B cell (primary cell): ENCODE data around the gene TBC1D17. TPM values are rescaled to one million over a fixed set of nuclear protein-coding genes. Genes with fewer than 3 reads are reported as not detected.

Source experiments
- ATAC-seq: fragments of 200-7000 bp; cut with Tn5 transposase; one replicate; pipeline ENCODE4 v1.10.0; 2021; ENCODE audit warnings: low read depth, mild to moderate bottlenecking, moderate number of reproducible peaks, moderate library complexity
- CTCF ChIA-PET: fragments of 350-600 bp; sonication (Branson Sonifier 250); formaldehyde crosslinking; loops from one replicate; lab custom pipeline; 2021; ENCODE audit warnings: antibody characterized with exemption, inconsistent platforms; lab: Charles Lee
- POLR2A ChIA-PET: fragments of 350-600 bp; sonication (Branson Sonifier 250); formaldehyde crosslinking; loops from one replicate; lab custom pipeline; 2021; ENCODE audit warnings: antibody characterized with exemption; lab: Charles Lee
- DNase-seq: peaks from one replicate; pipeline ENCODE4 v3.0.0; 2013
- H2AFZ ChIP-seq: 2 replicates; pipeline ENCODE4 v1.6.1; 2012; ENCODE audit warnings: mild to moderate bottlenecking, low read depth, low read length; ENCODE audit not compliant: insufficient read depth, poor library complexity, severe bottlenecking
- H3K27ac ChIP-seq, 2 donors: 1 replicate in 1 of 2; 2 replicates in 1 of 2; pipeline ENCODE4 v1.5.1; 2012 to 2013; ENCODE audit warnings: low read length in 2 of 2, mild to moderate bottlenecking in 2 of 2, moderate library complexity in 1 of 2
- H3K27me3 ChIP-seq, 4 experiments: fragments of 200-600 bp in 1 of 4; sonication (generic) in 1 of 4; replicated peaks in 1 of 4; 1 replicate in 2 of 4; 2 replicates in 2 of 4; pipeline versions ENCODE4 v1.6.1 to v1.7.0; 2013 to 2016; ENCODE audit warnings: low read length in 3 of 4, mild to moderate bottlenecking in 2 of 4, mixed read lengths in 1 of 4, moderate library complexity in 1 of 4; ENCODE audit not compliant: insufficient read depth in 4 of 4, control insufficient read depth in 3 of 4; ENCODE audit errors: control extremely low read depth in 1 of 4
- H3K36me3 ChIP-seq, 2 experiments: replicated peaks in 1 of 2; 1 replicate in 1 of 2; 2 replicates in 1 of 2; pipeline versions ENCODE4 v1.6.1 to v1.7.1; 2013; ENCODE audit warnings: low read length in 1 of 2; ENCODE audit not compliant: insufficient read depth in 2 of 2, control insufficient read depth in 1 of 2; ENCODE audit errors: control extremely low read depth in 1 of 2, extremely low read depth in 1 of 2
- H3K4me1 ChIP-seq, 2 donors: fragments of 200-600 bp in 1 of 2; sonication (generic) in 1 of 2; 1 replicate in 1 of 2; 2 replicates in 1 of 2; pipeline versions ENCODE4 v1.5.1 to v1.6.1; 2013 to 2017; ENCODE audit warnings: low read length in 2 of 2; ENCODE audit not compliant: control insufficient read depth in 2 of 2, insufficient read depth in 2 of 2
- H3K4me2 ChIP-seq: replicated peaks from 2 replicates; pipeline ENCODE3; 2012; ENCODE audit warnings: mild to moderate bottlenecking, low read depth, low read length; ENCODE audit not compliant: poor library complexity, severe bottlenecking
- H3K4me3 ChIP-seq, 5 experiments: fragments of 200-600 bp in 1 of 5; sonication (generic) in 1 of 5; 1 replicate in 3 of 5; 2 replicates in 2 of 5; pipeline versions ENCODE4 v1.5.1 to v1.7.0; 2011 to 2016; ENCODE audit warnings: low read length in 4 of 5, mild to moderate bottlenecking in 4 of 5, low read depth in 2 of 5, control low read depth in 1 of 5, moderate library complexity in 1 of 5; ENCODE audit not compliant: insufficient read depth in 1 of 5; ENCODE audit errors: control extremely low read depth in 1 of 5, extremely low read depth in 1 of 5
- H3K79me2 ChIP-seq: fragments of 200-600 bp; sonication (generic); one replicate; pipeline ENCODE4 v1.6.0; 2016; ENCODE audit warnings: low read length; ENCODE audit not compliant: control insufficient read depth, insufficient read depth
- H3K9ac ChIP-seq: fragments of 200-600 bp; sonication (generic); 2 replicates; pipeline ENCODE4 v1.6.1; 2017; ENCODE audit warnings: mild to moderate bottlenecking, low read length, moderate library complexity
- H3K9me3 ChIP-seq, 3 donors: one replicate each; pipeline versions ENCODE4 v1.6.1 to v1.7.1; 2013; ENCODE audit warnings: low read length in 2 of 3; ENCODE audit not compliant: control insufficient read depth in 2 of 3, insufficient read depth in 1 of 3; ENCODE audit errors: control extremely low read depth in 1 of 3
- H4K20me1 ChIP-seq: 2 replicates; pipeline ENCODE4 v1.6.0; 2012; ENCODE audit warnings: mild to moderate bottlenecking, low read length; ENCODE audit not compliant: insufficient read depth, control insufficient read depth, poor library complexity, severe bottlenecking
- H3K27ac Mint-ChIP-seq: one replicate; pipeline ENCODE4 v1.8.0; 2021; ENCODE audit warnings: mixed read lengths
- H3K27me3 Mint-ChIP-seq: one replicate; pipeline ENCODE4 v1.8.0; 2021; ENCODE audit warnings: mixed read lengths
- H3K4me1 Mint-ChIP-seq: one replicate; pipeline ENCODE4 v1.8.0; 2021; ENCODE audit warnings: mixed read lengths
- H3K4me3 Mint-ChIP-seq: one replicate; pipeline ENCODE4 v1.8.0; 2021; ENCODE audit warnings: mixed read lengths
- H3K9me3 Mint-ChIP-seq: one replicate; pipeline ENCODE4 v1.8.0; 2022; ENCODE audit warnings: mixed read lengths; ENCODE audit not compliant: insufficient read depth
- EZH2 ChIP-seq: IDR thresholded peaks from 2 replicates; pipeline ENCODE4 v1.6.1; 2012; ENCODE audit warnings: borderline replicate concordance, low read depth, mild to moderate bottlenecking, moderate library complexity, low read length; ENCODE audit not compliant: insufficient read depth, poor library complexity, severe bottlenecking
- WGBS: methylation state at CpG from one replicate; pipeline ENCODE4 v1.1.5; 2013; ENCODE audit warnings: missing lambda C conversion rate; ENCODE audit not compliant: insufficient coverage; 5-methylcytosine and 5-hydroxymethylcytosine counted together
- intact Hi-C: fragments of 100-400 bp; cut with micrococcal nuclease; formaldehyde crosslinking; loops from one replicate; pipeline ENCODE4 v1.10.0; 2022
- polyA plus RNA-seq: library from polyadenylated mRNA; depleted of rRNA; stranded (reverse); fragments of >200 nt; gene quantifications from 2 replicates; pipeline ENCODE4 v1.2.3, GENCODE V29; 2012
- total RNA-seq, 2 donors: library from RNA; stranded (reverse); fragments of 120-200 nt in 1 of 2; gene quantifications; 1 replicate in 1 of 2; 2 replicates in 1 of 2; pipeline versions ENCODE4 v1.2.3 to v1.2.4, GENCODE V29; 2013 to 2022
- TF ChIP-seq, protein P1 (sequence below): fragments of 200-600 bp; IDR thresholded peaks from one replicate; pipeline ENCODE4 v1.8.0; 2022; ENCODE audit warnings: antibody characterized with exemption, mild to moderate bottlenecking

TBC1D17 gene
- total and polyA plus RNA-seq, 2 donors (not counting 1 experiment from before 2014, with no cell fraction given) = 85.7 to 98.7 TPM

DNA sequence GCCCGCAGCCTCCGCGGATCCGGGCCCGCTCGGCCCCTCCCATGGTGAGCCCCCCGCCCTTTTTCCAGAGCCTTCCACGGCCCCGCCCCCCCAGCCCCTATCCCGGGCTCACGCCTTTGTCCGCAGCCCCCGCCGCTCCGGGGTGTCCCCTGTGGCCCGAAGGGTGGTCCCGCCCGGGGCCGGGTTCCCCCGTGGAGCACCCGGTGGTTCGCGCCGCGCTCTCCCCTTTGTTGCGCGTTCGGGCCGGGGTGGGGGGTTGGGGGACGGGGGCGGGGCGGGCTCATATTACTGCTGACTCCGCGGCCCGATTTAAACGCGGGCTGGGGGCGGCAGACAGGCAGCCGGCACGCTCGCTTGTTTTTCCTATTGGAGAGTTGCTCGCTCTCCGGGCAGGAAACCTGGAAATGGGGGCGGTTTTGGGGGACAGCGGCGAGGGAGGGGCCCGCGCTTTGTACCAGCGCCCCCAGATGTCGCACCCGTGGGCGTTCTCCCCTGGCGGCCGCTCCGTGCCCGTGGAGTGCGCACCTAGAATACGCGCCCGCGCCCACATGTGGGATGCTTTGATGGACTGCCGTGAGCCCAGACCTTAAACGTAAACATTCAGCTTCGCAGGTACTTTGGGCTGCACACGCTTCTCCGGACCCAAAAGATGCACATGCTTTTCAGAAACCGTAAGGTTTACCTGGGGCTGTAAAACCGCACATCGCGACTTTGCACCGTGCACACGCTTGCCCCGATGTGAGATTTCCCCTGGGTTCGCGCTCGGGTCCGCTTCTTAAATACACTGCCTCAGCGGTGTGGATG, 25.8 kb upstream of the TBC1D17 start:
- Histone ChIP-seq H4K20me1 (peaks cover 50% of the 10 kb centered on the region), H3K9ac (peak overlapping the region; percentile 96), H3K4me3 (peak overlapping the region in 4 of 5 experiments; percentile 80 to 95 (median 92)), H3K36me3 (peaks cover 0 to 14% of the 10 kb centered on the region in 2 experiments), H3K4me2 (peak overlapping the region; percentile 83), H3K9me3 (peaks cover 0 to 6% (median 0%) of the 10 kb centered on the region in 3 donors), H3K27ac (peak overlapping the region in 1 of 2 donors; percentile 20), H3K27me3 (no peaks in the 10 kb centered on the region), H2AFZ (peak overlapping the region; percentile 85), H3K4me1 (peaks cover 29 to 45% of the 10 kb centered on the region in 2 donors), H3K79me2 (peaks cover 35% of the 10 kb centered on the region)
- H3K4me1 Mint-ChIP-seq = peaks cover 44% of the 10 kb centered on the region
- no peaks in the 10 kb centered on the region for H3K9me3 Mint-ChIP-seq
- H3K27me3 Mint-ChIP-seq = no peaks in the 10 kb centered on the region
- ChIA-PET POLR2A (interaction anchor here (1.0 to 4.8 kb wide), 7 partner anchors 10 to 85 kb away, joined by 3 to 40 read pairs (median 7); partner anchors contain the start of genes AKT1S1, AP2A1, FUZ and PNKP), CTCF (interaction anchor here (0.8 to 1.3 kb wide), 3 partner anchors 11 to 44 kb away, joined by 3 to 4 read pairs (median 3); no protein-coding TSS in a partner anchor)
- no peak for TF ChIP-seq EZH2
- TF ChIP-seq, protein P1, sequence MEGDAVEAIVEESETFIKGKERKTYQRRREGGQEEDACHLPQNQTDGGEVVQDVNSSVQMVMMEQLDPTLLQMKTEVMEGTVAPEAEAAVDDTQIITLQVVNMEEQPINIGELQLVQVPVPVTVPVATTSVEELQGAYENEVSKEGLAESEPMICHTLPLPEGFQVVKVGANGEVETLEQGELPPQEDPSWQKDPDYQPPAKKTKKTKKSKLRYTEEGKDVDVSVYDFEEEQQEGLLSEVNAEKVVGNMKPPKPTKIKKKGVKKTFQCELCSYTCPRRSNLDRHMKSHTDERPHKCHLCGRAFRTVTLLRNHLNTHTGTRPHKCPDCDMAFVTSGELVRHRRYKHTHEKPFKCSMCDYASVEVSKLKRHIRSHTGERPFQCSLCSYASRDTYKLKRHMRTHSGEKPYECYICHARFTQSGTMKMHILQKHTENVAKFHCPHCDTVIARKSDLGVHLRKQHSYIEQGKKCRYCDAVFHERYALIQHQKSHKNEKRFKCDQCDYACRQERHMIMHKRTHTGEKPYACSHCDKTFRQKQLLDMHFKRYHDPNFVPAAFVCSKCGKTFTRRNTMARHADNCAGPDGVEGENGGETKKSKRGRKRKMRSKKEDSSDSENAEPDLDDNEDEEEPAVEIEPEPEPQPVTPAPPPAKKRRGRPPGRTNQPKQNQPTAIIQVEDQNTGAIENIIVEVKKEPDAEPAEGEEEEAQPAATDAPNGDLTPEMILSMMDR = peak; percentile 17
- peak; percentile 6 for ATAC-seq
- peak overlapping the region; percentile 85 for H3K4me3 Mint-ChIP-seq
- peak; percentile 51 for DNase-seq
- peak overlapping the region; percentile 78 for H3K27ac Mint-ChIP-seq
- 5% methylated on average over 56 of the region's 78 CpGs for WGBS
- intact Hi-C loops = loop anchor here (1.0 kb wide), 1 partner anchor 25 kb away; no protein-coding TSS in a partner anchor
